HG03378 (cell line): ENCODE measurements around the gene CLEC2L.
"Not testable (repeated sequence)": the region's sequence is repeated elsewhere in the genome, so short reads cannot be mapped to it uniquely, and the experiment has no call there.

Experiments used
- ATAC-seq: cut with Tn5 transposase; IDR thresholded peaks from one replicate; pipeline ENCODE4 v1.9.1; 2021; ENCODE audit warnings: mild to moderate bottlenecking, moderate library complexity; ENCODE audit not compliant: unreplicated experiment

CLEC2L gene

DNA sequence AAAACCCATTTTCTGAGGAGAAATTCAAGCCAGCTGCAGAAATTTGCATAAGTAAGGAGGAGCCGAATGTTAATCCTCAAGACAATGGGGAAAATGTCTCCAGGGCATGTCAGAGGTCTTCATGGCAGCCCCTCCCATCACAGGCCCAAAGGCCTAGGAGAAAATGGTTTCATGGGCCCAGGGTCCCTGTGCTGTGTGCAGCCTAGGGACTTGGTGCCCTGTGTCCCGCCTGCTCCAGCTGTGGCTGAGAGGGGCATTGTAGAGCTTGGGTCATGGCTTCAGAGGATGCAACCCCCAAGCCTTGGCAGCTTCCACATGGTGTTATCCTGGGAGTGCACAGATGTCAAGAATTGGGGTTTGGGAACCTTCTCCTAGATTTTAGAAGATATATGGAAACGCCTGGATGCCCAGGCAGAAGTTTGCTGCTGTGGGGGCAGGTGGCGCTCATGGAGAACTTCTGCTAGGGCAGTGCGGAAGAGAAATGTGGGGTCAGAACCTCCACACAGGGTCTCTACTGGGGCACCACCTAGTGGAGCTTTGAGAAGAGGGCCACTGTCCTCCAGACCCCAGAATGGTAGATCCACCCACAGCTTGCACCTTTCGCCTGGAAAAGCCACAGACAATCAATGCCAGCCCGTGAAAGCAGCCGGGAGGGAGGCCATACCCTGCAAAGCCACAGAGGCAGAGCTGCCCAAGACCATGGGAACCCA, 30.7 kb downstream of the CLEC2L start:
- not testable (repeated sequence) for ATAC-seq

DNA sequence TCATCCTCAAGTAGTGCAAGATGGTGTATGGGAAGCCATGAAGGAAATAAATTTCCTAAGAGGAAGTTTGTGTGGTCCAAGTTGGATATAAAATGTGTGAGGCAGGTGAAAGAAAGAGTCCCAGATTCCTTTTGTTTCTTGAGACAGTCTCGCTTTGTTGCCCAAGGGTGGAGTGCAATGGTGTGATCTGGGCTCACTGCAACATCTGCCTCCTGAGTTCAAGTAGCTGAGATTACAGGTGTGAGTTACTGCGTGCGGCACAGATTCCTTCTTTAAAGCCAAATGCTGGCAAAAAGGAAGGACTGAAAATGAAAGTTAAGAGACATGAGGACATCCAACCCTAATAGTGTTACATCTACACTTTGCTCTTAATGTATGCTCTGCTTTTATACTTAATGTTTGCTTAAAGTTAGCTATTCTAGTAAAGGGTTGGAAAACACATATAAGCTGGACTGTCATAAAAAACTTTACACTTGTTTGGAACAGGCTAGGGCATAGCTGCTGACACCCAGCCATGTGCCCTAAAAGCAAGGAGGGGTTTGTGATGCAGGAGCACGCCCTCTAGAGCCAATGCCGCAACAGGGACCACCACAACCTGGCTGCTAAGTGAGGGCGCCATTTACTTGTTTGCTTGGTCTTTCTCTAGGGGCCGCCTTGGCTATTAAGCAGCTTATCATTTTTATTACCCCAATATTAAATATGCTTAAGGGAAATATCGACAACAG, 34.5 kb downstream of the CLEC2L start:
- no peak for ATAC-seq

DNA sequence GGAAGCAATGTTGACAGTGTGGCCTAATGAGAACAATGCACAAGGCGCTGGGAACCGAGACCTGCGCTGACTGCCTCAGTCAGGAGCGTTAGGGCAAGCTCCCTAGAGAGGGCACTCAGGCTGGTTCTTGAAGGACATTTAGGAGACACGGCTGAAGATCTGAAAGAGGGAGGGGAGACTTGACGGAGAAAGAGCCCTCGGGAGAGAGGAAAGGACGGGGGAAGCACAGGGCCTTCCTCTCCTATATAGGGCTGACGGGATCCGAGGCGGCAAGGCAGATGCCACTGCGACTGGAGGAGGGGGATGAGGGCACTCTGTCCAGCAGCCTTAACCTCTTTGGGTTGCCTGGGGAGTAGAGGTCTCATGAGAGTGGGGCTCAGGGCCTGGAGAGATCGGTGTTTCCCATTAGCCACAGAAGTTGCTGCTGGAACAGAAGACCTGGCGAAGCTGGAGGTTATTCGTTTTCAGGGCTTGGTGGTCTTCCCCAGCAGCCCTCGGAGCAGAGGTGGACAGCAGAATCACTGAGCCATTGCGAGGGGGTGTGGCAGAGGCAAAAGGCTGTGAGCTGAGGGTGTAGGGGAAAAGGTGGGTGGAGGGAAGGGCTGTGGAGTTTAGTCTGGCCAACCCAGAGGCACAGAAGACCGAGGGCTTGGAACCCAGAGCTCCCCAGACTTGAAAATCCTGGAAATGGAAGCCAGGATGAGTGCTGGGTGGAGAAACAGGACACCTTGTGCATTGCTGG, 36.0 kb downstream of the CLEC2L start:
- ATAC-seq, result no peak

DNA sequence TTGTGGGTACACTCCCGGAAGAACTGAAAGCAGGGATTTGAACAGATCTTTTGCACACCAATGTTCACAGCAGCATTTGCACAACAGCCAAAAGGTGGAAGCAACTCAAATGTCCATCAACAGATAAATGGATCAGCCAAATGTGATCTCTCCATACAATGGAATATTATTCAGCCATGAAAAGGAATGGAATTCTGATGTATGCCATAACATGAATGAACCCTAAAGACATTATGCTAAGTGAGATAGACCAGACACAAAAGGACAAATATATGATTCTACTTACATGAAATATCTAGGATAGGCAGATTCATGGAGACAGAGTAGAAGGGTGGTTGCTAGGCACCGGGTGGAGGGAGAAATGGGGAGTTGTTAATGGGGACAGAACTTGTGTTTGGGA, 36.7 kb downstream of the CLEC2L start:
- ATAC-seq, result no peak

DNA sequence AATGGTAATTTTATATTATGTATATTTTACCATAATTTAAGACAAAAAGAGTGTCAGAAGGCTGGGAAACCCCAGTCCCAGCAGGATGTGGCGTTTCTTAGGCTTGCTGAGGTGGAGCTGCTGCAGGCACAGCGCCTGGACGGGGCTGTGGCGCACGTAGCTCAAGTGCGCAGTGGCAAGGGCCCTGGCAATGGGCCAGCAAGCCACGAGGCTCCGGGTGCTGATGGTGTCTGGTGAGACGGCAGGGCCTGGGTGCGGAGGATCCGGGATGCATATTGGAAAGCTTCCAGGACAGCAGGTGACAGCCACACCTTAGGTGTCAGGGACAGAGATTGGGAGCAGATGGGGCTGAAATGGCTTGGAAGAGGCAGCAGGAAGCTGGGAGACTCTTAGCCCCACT, 37.2 kb downstream of the CLEC2L start:
- ATAC-seq, result no peak

DNA sequence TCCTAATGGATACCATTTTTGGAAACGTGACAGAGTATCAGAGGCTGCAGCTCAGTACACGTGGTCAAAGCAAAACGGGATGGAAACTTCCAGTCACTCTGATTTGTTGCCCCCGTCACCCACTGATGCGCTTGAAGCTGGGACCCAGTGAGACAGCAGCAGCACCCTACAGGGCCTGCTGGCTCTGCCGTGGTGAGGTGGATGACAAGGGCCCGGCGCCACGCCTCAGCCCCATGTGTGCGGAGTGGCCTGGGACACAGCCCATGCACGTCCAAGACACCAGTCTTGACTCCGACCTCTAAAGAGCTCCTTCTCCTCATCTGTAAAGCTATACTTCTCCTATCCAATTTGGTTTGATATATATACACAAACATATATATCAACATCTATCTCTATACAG, 39.0 kb downstream of the CLEC2L start:
- ATAC-seq, result no peak

DNA sequence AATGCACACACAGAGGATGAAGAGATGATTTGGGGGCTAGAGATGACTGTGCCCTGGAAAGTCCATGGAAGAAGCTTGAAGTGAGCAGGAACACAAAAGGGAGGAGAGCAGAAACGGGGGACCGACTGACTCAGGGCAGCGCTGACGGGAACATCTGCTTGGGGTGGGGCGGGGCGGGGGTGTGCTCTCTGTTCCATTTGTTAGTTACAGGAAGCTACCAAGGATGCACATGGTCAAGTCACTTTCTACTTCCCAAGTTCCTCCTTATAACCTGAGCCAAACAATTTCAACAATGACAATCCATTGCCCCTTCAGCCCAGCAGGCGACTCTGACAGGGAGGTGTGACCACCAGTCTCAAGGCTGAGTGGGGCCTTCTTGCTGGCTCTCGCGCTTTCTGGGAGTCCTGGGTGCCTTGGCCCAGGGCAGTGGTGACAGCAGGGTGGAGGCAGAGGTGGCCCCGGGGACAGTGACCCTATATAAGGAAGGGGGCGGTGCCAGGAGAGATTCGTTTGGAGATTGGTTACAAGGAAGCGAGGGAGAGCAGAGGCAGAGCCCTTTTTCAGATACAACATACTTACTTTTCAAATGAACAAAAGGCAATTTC, 39.6 kb downstream of the CLEC2L start:
- ATAC-seq, result no peak

DNA sequence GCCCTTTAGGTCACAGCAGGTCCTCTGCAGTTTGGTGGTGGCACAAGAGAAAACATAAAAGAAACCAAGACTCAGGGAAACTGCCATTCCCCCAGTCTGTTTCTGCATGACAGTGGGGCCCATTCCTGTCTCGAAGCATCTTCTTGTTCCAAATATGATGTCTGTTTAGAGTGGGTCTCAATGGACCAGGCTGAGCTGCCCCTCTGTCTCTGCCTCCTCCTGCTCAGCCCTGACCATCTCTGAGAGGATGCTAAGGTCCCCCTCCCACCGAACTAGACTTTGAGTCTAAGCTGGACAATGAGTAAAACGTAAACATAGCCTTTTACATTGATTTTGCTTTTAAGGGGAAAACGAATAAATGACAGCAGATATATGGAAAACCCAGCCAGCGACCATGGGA, 40.4 kb downstream of the CLEC2L start:
- ATAC-seq, result no peak

DNA sequence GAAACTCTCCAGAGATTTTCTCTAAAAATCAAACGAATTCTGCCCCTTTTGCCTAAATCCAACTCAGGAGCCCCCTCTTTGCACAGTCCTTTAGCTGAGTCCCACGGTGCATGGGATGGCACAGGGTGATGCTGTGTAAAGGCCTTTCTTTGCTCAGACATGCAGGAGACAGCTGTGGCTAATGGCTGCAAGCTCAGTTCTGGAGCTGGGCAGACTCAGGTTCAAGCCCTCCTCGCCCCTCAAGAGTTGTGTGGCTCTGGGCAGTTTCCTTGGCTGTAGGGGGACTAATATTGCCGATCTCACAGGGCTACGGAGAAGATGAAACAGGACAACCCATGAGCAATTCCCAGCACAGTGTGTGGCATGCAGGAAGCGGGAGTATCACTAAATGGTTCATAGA, 42.6 kb downstream of the CLEC2L start:
- no peak for ATAC-seq

DNA sequence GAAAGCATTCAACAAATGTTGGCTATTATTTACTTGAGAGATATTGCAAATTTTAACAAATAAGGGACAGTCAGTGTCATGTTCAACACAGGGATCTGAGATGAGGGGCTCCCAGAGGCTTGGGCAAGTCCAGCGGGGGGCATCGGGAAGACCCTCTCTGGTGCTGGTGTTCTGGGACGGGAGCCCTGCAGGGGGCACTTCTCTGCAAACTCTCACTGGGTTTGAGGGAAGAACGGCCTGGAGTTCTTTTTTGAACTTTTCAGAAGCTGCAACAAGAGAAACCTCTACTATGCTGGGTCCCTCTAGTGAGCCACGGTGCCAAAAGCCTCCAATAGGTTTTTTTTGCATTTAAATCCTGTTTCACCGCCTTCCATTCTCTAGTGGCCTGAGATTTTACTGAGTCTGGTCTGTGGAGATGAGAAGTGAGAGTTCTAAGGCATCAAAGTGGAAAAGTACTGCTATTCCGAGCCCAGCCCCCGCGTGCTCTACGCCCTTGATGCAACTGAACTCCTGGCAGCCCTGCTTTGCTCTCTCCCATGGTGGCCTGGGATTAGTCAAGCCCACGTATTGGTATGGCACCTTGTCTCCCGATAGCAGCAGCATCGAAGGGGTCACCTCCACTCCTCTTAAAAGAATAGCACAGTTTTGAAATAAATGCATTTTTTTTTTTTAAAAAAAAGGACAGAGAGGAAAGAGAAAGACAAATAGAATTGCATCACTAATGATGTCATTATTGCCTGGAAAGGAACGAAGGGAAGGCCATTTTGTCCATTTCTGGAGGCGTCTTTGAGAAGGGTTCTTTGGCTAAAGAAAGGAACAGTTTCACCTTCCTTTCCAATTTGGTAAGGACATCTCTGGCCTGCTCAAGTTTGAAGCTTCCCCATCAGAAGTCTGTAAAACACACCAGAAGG, 43.5 kb downstream of the CLEC2L start:
- ATAC-seq, result no peak

DNA sequence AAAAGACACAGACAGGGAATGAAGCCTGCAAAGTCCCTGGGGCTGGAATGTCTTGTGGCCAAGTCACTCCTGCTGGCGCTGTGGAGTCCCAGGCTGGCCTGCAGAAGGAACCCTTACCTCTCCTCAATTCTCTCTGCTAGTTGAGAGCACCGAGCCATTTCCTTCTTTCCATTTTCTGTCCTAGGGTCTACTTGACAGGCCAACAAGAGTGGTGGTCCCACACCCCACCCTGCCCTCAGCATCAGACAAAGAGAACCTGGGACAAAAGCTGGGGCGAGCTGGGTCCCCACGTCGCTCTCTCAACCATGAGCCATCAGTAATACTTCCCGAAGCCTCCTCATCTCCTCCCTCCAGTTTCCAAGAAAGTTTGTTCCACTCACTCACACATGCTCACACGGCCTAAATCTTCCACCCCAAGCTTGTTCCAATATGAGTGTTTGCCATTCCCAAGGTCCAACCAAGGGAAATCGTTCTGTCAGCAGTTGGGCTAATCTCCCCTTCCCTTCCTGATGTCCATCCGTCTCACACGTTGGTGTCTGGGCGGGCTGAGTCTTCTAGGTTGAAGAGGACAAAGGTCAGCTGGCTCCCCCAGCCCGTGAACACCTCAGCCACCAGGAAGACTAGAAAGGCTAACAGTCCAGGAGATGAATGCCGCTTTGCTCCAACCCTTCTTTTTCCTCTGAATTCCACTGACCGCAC, 44.3 kb downstream of the CLEC2L start:
- ATAC-seq, result no peak

DNA sequence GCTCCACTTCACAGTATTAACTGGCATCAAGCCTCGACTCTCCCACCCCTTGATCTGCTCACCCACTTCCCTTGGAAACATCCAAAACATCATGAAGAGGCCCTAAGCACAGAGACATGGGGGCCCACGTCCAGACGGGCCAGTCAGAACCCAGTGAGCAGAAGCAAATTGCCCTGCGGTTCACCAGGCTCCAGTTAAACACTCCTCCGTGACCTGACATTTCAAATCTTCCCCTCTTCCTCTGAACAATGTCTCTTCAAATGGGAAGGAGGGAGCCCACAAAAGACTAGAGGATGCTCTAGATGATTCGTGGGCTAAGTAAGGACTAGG, 44.8 kb downstream of the CLEC2L start:
- no peak for ATAC-seq

DNA sequence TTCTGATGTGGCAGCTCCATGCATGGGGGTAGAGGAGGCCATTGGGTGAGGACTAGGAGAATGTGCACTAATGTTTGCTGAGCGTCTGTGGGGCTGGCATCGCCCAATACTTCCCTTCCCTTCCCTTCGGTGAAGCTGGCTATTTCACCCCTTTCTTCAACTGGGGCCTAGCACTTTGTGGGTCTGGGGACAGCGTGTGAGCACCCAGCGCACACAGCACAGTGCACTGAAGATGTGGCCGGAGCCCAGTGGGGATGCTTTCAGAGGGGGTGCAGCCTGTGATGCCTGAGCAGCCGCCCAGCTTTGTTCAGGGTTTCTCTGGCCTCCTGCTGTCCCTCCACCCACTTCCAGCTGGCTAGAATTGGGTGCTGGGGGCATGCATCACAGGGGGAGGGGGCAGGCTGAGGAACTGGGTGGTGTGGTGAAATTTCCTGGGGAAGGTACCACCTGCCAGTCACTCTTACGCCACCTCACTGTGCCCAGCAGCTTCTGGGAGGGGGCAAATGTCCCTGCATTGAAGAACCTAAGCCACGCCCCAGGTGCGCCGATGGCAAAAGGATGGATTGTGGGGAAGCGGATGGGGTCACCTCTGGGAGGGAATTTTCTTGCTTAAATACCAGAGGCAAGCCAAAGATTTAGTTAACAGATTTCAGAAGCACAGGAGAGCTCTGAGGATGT, 45.5 kb downstream of the CLEC2L start:
- no peak for ATAC-seq

DNA sequence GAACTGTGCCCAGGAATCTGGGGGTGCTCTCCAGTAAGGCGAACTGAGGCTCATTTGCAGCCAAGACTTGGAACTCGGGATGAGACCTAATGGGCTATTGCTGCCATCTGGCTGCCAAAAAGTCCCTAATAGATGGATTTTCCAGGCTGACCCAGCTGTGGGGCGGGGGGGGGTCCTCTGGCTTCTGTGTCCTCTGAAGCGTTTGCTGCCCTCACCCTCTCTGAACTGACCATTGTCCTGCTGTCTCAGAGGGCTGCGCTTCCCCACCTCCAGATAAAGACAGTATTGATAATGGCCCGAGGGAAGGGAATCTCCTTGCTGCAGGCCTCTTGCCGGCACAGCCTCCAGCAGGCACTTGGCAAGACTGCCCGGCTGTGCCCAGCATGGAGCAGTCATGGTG, 46.6 kb downstream of the CLEC2L start:
- ATAC-seq, result no peak

DNA sequence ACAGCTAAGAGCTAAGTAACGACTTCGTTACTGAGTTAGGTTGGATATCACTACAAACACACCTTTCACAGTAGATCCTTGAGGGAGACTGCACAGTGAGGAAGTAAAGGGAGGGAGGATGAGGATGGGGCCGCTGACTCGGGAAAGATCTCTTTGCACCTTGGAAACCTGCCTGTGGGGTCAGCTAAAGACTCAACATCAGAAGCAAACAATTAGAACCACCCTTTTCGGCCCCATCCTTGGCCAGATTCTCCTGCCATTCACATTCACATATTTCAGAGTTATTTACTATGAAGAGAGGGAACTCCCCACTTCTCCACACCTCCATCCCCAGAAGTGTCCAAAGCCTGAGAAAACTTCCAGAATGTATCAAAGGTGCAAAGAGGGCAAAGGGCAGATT, 47.1 kb downstream of the CLEC2L start:
- no peak for ATAC-seq

DNA sequence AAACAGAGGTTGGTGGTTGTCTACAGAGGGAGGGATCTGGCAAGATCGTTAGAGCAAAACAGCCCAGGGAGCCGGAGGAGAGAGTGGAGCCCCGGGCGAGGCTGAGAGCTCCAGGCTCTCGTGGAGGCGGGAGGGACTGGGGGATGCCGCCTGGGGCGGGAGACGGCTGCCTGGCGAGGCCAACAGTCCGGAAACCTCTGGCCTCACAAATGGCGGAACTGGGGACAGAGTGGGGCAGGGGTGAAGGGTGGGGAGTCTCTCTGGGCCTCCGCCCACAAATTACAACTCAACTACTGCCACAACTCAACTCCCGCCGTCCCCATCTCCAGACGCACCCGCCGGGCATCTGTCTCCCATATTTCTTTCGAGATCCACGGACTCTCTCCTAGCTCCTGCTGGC, 47.7 kb downstream of the CLEC2L start:
- ATAC-seq, result no peak

DNA sequence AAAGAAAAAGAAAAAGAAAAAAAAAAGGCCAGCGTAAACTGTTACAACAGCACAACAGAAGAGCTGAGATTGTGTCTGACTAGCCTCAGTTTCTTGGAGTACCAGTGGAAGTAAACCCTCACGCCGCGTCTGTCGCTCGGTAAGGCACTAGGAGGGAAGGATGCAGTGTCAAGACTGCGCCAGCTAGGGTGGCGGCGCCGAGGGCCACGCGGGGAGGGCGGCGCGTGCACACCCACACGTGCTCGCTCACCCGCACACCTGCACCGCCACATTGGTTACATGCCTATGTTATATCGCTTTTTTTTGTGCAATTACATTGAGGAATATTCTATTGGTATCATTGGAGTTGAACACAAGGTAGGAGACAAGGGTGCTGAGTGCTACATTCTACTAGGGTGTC, 48.2 kb downstream of the CLEC2L start:
- ATAC-seq, result no peak

DNA sequence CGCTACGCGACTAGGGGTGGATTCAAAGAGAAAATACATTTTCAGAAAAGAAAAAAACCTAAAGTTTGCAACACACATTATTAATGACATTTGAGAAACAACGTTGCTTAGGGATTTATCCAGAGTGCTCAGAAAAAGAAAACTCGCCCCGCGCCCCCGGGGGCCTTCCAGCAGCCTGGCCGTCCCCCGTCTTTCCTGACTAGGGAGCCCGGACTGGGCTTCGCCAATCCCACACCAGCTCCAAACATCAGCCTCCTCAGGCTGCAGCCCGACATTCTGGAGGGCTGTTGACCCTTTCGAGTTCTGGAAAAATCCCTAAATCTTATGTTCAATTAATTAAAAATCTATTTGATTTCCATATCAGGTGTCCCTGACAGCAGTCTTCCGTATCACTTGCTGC, 48.6 kb downstream of the CLEC2L start:
- ATAC-seq, result no peak

DNA sequence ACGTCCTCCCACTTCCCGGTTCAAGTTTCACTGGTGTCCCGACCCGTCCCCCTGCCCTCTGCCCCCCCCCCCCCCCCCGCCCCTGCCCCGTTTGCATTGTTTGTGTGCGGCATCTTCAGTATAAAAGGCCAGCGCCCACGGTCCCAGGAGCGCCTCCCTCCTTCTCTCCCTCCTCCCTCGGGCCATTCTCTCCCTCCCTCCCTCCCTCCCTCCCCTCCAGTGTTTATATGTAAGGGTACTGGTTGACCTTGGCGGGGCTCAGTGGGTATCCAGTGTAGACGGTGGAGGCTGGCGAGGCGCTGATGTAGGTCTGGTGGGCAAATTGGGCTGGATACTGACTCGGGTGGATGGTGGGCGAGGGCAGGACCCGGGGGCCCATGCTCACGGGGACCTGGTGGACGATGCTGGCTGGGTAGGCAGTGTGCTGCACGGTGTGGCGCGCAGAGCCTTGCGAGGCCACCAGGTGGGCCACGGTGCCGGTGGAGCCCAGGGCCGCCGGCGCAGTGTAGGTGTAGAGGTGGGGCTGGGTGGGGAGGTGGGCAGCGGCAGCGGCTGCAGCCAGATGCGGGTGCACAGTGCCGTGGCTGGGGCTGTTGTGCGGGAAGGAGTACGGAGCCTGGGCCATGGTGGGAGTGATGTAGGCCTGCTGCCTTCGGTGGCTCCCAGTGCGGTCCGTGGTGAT, 49.4 kb downstream of the CLEC2L start:
- ATAC-seq, result no peak
